ENCODE measurements around the gene FOXD1.
A peak's percentile ranks its signal among the peaks of the same experiment; 100 is the strongest.
"Not testable (repeated sequence)": the region's sequence is repeated elsewhere in the genome, so short reads cannot be mapped to it uniquely, and the experiment has no call there.

The FOXD1 gene

GRCh38 chr5:73469878-73470277 lies 21.3 kb upstream of the FOXD1 start:
- DNase-seq (ENCODE audit: low read depth), result no peak
- no peak overlapping the region for H3K4me3 ChIP-seq (ENCODE audit: low read depth, low read length)
- TF ChIP-seq, protein P1, sequence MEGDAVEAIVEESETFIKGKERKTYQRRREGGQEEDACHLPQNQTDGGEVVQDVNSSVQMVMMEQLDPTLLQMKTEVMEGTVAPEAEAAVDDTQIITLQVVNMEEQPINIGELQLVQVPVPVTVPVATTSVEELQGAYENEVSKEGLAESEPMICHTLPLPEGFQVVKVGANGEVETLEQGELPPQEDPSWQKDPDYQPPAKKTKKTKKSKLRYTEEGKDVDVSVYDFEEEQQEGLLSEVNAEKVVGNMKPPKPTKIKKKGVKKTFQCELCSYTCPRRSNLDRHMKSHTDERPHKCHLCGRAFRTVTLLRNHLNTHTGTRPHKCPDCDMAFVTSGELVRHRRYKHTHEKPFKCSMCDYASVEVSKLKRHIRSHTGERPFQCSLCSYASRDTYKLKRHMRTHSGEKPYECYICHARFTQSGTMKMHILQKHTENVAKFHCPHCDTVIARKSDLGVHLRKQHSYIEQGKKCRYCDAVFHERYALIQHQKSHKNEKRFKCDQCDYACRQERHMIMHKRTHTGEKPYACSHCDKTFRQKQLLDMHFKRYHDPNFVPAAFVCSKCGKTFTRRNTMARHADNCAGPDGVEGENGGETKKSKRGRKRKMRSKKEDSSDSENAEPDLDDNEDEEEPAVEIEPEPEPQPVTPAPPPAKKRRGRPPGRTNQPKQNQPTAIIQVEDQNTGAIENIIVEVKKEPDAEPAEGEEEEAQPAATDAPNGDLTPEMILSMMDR (IDR thresholded peaks at IDR 0.05; ENCODE audit: low read depth, low read length, missing control alignments), result no peak
- in situ Hi-C loops (cut with HindIII; ENCODE audit: low sequenced_read_pairs), result no loop called here

- DNase-seq (ENCODE audit: low read depth); in situ Hi-C loops (cut with HindIII; ENCODE audit: low sequenced_read_pairs); H3K4me3 ChIP-seq (ENCODE audit: low read depth, low read length): not testable (repeated sequence)
These were observed 20.1 kb upstream of the FOXD1 start for GRCh38 chr5:73468638-73469037.

- in situ Hi-C loops (cut with HindIII; ENCODE audit: low sequenced_read_pairs), result no loop called here
- peak; percentile 95 for DNase-seq (ENCODE audit: low read depth)
- TF ChIP-seq, protein P1 (IDR thresholded peaks at IDR 0.05; ENCODE audit: low read depth, low read length, missing control alignments), result no peak
- H3K4me3 ChIP-seq (ENCODE audit: low read depth, low read length), result no peak overlapping the region
These were observed 15.6 kb upstream of the FOXD1 start for GRCh38 chr5:73464016-73464745.

- DNase-seq (ENCODE audit: low read depth), result no peak
- in situ Hi-C loops (cut with HindIII; ENCODE audit: low sequenced_read_pairs), result no loop called here
- TF ChIP-seq, protein P1 (IDR thresholded peaks at IDR 0.05; ENCODE audit: low read depth, low read length, missing control alignments), result no peak
- no peak overlapping the region for H3K4me3 ChIP-seq (ENCODE audit: low read depth, low read length)
These were observed 11.6 kb upstream of the FOXD1 start for GRCh38 chr5:73460133-73460532.

- in situ Hi-C loops (cut with HindIII; ENCODE audit: low sequenced_read_pairs), result no loop called here
- no peak overlapping the region for H3K4me3 ChIP-seq (ENCODE audit: low read depth, low read length)
- TF ChIP-seq, protein P1 (IDR thresholded peaks at IDR 0.05; ENCODE audit: low read depth, low read length, missing control alignments), result no peak
- DNase-seq (ENCODE audit: low read depth), result no peak
These were observed 10.8 kb upstream of the FOXD1 start for GRCh38 chr5:73459366-73459765.

- H3K4me3 ChIP-seq (ENCODE audit: low read depth, low read length); DNase-seq (ENCODE audit: low read depth); in situ Hi-C loops (cut with HindIII; ENCODE audit: low sequenced_read_pairs): not testable (repeated sequence)
These were observed 7.9 kb upstream of the FOXD1 start for GRCh38 chr5:73456462-73456861.

- TF ChIP-seq, protein P1 (IDR thresholded peaks at IDR 0.05; ENCODE audit: low read depth, low read length, missing control alignments), result peak; percentile 96
- no peak overlapping the region for H3K4me3 ChIP-seq (ENCODE audit: low read depth, low read length)
- in situ Hi-C loops (cut with HindIII; ENCODE audit: low sequenced_read_pairs), result no loop called here
- no peak for DNase-seq (ENCODE audit: low read depth)
These were observed 5.9 kb upstream of the FOXD1 start for GRCh38 chr5:73454379-73455036.
